Pancreas (tissue), 10 donors: ENCODE results near the gene FEM1B. TPM values are rescaled to one million over a fixed set of nuclear protein-coding genes. Genes with fewer than 3 reads are reported as not detected.
A peak's percentile ranks its signal among the peaks of the same experiment; 100 is the strongest.

Experiments used
- ATAC-seq, 4 donors: fragments of 200-7000 bp; cut with Tn5 transposase; one replicate each; pipeline versions ENCODE4 v1.8.0 to v1.9.1; 2020; ENCODE audit warnings: mild to moderate bottlenecking in 4 of 4, moderate library complexity in 4 of 4
- DNase-seq, 6 donors: peaks; one replicate each; pipeline ENCODE4 v3.0.0-alpha.2; 2020
- FAIRE-seq: peaks from 2 replicates; lab custom pipeline; 2012; peaks lifted over from hg19 to GRCh38; lab: Jason Lieb, UNC
- H3K27ac ChIP-seq, 4 donors: fragments of 200-600 bp; sonication (generic); 1 replicate in 3 of 4; 2 replicates in 1 of 4; pipeline versions ENCODE4 v1.5.0 to v1.8.0; 2020
- H3K27me3 ChIP-seq, 4 donors: fragments of 200-600 bp; one replicate each; pipeline ENCODE4 v1.8.0; 2021
- H3K36me3 ChIP-seq, 3 donors: fragments of 200-600 bp; sonication (generic) in 1 of 3; one replicate each; pipeline versions ENCODE4 v1.5.0 to v1.8.0; 2020 to 2021
- H3K4me1 ChIP-seq, 3 donors: fragments of 200-600 bp; one replicate each; pipeline ENCODE4 v1.8.0; 2021
- H3K4me3 ChIP-seq, 4 donors: fragments of 200-600 bp; sonication (generic) in 2 of 4; one replicate each; pipeline versions ENCODE4 v1.5.0 to v1.8.0; 2020 to 2021
- H3K9me3 ChIP-seq, 4 donors: fragments of 200-600 bp; one replicate each; pipeline ENCODE4 v1.8.0; 2021
- WGBS, 2 donors: extraction: QIAGEN DNeasy Blood & Tissue Kit; methylation state at CpG; one replicate each; pipeline ENCODE4 v1.1.7; 2013; 5-methylcytosine and 5-hydroxymethylcytosine counted together
- intact Hi-C, 3 donors: fragments of 100-400 bp; cut with DNase I; formaldehyde crosslinking; loops; one replicate each; pipeline versions ENCODE4 v1.11.1 to v1.14.2; 2022
- polyA plus RNA-seq, 2 donors: library from polyadenylated mRNA; stranded (reverse); fragments of 200-250 nt; gene quantifications; one replicate each; pipeline ENCODE4 v1.2.3, GENCODE V29; 2013
- total RNA-seq, 6 donors: library from RNA; stranded (reverse); fragmentation: NEBNext Ultra II Directional in 4 of 6; extraction: Animal tissue kit (Norgen Biotek cat#: 25700) in 4 of 6; gene quantifications; one replicate each; pipeline versions ENCODE4 v1.2.1 to v1.2.4, GENCODE V29; 2021 to 2023
- TF ChIP-seq, protein P1 (sequence below), 4 donors: fragments of 200-600 bp; sonication (generic) in 3 of 4; IDR thresholded peaks; one replicate each; pipeline versions ENCODE4 v1.5.0 to v1.8.0; 2021; ENCODE audit warnings: antibody characterized with exemption in 4 of 4
- donor health status: healthy with polysubstance abuse.
- donor health status: DM: no; HTN: no; CAD: no; lungs with moderate emphysema.
- donor health status: DM: no; HTN: no; CAD: no.
- donor health status: control.
- donor health status: control.
- donor health status: Bipolar disorder and iron deficiency.
- donor health status: DM: yes; HTN: yes; CAD: no.
- donor health status: DM: no; HTN: no; CAD: no.
- donor health status: DM: no; HTN: no; CAD: no.
- donor health status: DM: yes; HTN: yes; CAD: no.

Gene FEM1B
- total and polyA plus RNA-seq, 8 donors, result 3.5 to 25.4 (median 13.6) TPM

DNA sequence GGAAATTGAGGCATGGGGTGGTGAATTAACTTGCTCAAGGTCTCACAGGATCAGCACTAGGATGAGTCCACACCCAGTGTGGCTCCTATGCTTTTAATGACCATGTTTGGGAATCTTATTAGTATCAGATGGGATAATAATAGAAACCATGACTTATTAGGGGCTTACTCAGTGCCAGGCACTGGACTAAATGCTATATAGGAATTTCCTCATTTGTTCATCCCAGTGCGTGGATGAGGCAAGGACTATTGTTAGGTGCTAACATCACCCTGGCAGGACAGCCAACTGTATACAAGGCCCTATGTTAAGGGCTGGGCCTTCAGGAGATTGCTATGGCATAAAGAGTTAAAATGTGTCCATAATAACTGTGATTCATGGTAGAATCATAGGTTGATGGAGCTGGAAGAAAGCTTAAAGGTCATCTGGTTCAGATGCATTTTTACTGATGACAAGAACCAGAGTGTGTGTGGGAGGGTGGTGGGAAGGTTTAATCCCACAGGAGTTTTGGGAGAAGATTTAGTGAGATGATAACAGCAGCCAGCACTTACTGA, 4.7 kb upstream of the FEM1B start:
- no peak for FAIRE-seq
- no peak for DNase-seq
- H3K27me3 ChIP-seq, result no peaks in the 10 kb centered on the region
- no peaks in the 10 kb centered on the region for H3K36me3 ChIP-seq
- H3K27ac ChIP-seq, result peak overlapping the region in 2 of 4 donors; percentile 41 to 72
- intact Hi-C loops, result no loop called here
- WGBS, 2 donors, result 70 to 91% methylated on average over 1 of the region's 1 CpG
- peaks cover 0 to 6% (median 4%) of the 10 kb centered on the region in 3 donors for H3K4me1 ChIP-seq
- H3K9me3 ChIP-seq, result no peaks in the 10 kb centered on the region
- H3K4me3 ChIP-seq, result no peak overlapping the region
- TF ChIP-seq, protein P1, sequence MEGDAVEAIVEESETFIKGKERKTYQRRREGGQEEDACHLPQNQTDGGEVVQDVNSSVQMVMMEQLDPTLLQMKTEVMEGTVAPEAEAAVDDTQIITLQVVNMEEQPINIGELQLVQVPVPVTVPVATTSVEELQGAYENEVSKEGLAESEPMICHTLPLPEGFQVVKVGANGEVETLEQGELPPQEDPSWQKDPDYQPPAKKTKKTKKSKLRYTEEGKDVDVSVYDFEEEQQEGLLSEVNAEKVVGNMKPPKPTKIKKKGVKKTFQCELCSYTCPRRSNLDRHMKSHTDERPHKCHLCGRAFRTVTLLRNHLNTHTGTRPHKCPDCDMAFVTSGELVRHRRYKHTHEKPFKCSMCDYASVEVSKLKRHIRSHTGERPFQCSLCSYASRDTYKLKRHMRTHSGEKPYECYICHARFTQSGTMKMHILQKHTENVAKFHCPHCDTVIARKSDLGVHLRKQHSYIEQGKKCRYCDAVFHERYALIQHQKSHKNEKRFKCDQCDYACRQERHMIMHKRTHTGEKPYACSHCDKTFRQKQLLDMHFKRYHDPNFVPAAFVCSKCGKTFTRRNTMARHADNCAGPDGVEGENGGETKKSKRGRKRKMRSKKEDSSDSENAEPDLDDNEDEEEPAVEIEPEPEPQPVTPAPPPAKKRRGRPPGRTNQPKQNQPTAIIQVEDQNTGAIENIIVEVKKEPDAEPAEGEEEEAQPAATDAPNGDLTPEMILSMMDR (IDR thresholded peaks at IDR 0.05), result no peak
- no peak for ATAC-seq

DNA sequence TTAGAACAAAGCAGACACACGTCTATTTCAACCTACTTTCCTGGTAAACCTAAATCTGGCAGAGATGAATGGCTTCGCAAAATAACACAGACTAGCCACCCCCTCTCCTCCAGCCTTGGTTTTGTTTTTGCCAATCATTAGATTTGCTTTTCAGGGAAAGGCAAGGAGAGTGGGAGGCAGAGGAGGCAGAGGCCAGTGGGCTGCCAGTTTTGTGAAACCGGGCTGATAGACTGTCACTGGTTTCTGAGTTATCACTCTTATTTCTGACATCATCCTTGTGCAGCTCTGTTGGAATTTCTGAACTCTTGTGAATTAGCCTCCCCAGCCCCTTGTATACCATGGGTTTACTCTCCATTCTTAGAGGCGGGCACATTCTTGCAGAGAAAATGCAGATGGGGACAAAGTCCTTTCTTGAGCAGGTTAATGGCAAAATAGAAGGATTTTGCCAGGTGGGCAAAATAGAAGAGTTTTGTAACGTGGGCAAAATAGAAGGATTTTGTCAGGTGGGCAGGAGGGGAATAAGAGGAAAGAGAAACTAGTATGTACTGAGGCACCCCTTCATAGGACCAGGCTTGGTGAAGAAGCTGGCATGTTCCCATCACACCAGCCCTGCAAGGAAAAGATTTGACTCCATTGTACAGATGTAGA, 3.2 kb upstream of the FEM1B start:
- ATAC-seq, result no peak
- H3K27me3 ChIP-seq, result no peaks in the 10 kb centered on the region
- TF ChIP-seq, protein P1 (IDR thresholded peaks at IDR 0.05), result no peak
- FAIRE-seq, result no peak
- H3K36me3 ChIP-seq, result no peaks in the 10 kb centered on the region
- H3K4me1 ChIP-seq, result peaks cover 0 to 8% (median 6%) of the 10 kb centered on the region in 3 donors
- H3K27ac ChIP-seq, result no peak overlapping the region
- H3K4me3 ChIP-seq, result no peak overlapping the region
- 49 to 66% methylated on average over 5 of the region's 5 CpGs for WGBS, 2 donors
- no peak for DNase-seq
- intact Hi-C loops, result no loop called here
- no peaks in the 10 kb centered on the region for H3K9me3 ChIP-seq

DNA sequence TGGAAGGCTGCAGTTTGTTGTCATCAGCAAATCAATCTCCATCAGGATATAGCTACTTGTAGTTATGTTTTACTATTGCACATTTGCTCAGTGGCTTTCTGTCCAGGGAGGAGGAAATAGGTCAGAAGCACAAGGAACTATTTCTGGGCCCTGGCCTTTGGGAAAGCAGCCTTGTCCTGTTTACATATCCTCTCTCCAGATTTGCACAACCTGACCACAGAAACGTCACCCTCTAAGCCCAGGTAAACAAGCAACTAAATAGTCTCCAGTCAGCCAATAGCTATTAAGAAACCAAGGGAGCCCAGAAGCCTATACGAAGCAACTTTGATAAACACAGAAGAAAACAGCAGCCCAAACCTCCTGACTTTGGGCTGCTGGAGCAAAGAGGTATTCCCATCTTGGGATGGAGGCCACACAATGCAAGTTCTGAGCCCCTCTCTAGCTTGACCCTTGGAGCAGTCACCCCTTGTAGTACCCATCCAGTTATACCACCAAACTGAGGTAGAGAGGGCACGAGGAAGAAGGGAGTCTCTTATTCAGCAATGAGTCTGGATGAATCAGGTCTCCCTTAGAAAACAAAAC, 2.3 kb upstream of the FEM1B start:
- Histone ChIP-seq H3K36me3 (no peaks in the 10 kb centered on the region), H3K9me3 (no peaks in the 10 kb centered on the region), H3K4me3 (no peak overlapping the region), H3K27me3 (no peaks in the 10 kb centered on the region), H3K4me1 (peaks cover 5 to 17% (median 16%) of the 10 kb centered on the region in 3 donors), H3K27ac (peak overlapping the region in 2 of 4 donors; percentile 10 to 70)
- no peak for ATAC-seq
- DNase-seq, result no peak
- TF ChIP-seq, protein P1 (IDR thresholded peaks at IDR 0.05), result no peak
- intact Hi-C loops, result no loop called here
- no peak for FAIRE-seq
- 43 to 55% methylated on average over 3 of the region's 3 CpGs for WGBS, 2 donors

DNA sequence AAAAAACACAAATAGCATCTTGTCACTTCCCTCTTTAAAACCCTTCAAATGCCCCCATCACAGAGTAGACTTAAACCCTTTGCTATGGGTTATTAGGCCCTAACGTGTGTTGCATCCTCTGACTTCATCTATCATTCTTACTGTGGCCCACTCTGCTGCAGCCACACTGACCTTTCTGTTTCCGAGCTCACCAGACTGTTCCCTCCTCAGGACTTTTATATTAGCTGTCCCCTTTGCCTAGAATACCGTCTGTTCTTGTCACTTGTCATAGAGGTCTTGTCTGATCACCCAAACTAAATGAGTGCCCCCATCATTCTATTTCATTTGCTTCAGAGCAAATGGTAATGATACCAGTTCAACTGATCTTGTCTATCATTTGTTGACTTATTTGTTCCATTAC, 877 bp upstream of the FEM1B start:
- no peak for DNase-seq
- intact Hi-C loops, result no loop called here
- peaks cover 6 to 31% (median 21%) of the 10 kb centered on the region in 3 donors for H3K4me1 ChIP-seq
- TF ChIP-seq, protein P1 (IDR thresholded peaks at IDR 0.05), result no peak
- H3K36me3 ChIP-seq, result no peaks in the 10 kb centered on the region
- no peak for ATAC-seq
- no peaks in the 10 kb centered on the region for H3K9me3 ChIP-seq
- WGBS, 2 donors, result 44 to 61% methylated on average over 3 of the region's 3 CpGs
- H3K27ac ChIP-seq, result peak overlapping the region; percentile 91 to 97 (median 94)
- FAIRE-seq, result no peak
- H3K4me3 ChIP-seq, result peak overlapping the region; percentile 84 to 96 (median 92)
- H3K27me3 ChIP-seq, result no peaks in the 10 kb centered on the region
